HEK293 (cell line): ENCODE measurements around the gene KRT17.

Source experiments
- CTCF ChIA-PET: fragments of 350-600 bp; formaldehyde crosslinking; extraction: SDS; loops from one replicate; lab custom pipeline; 2021; ENCODE audit warnings: antibody characterized with exemption; lab: Yijun Ruan, JAX
- POLR2A ChIA-PET: fragments of 300-600 bp; formaldehyde crosslinking; extraction: SDS; loops from one replicate; lab custom pipeline; 2020; ENCODE audit warnings: antibody characterized with exemption, inconsistent platforms; lab: Yijun Ruan, JAX
- H3K27ac ChIP-seq: fragments of 200-500 bp; sonication (Bioruptor generic); 2 replicates; pipeline ENCODE4 v1.5.1; 2014; ENCODE audit warnings: low read depth, low read length, control low read depth, inconsistent platforms; ENCODE audit errors: extremely low read depth
- H3K36me3 ChIP-seq, 2 experiments: fragments of 200-500 bp in 1 of 2; sonication (Bioruptor generic) in 1 of 2; 1 replicate in 1 of 2; 2 replicates in 1 of 2; pipeline ENCODE4 v1.5.1; 2014 to 2017; ENCODE audit warnings: inconsistent platforms in 2 of 2, low read length in 2 of 2; ENCODE audit not compliant: control insufficient read depth in 2 of 2, insufficient read depth in 1 of 2
- H3K4me1 ChIP-seq: fragments of 200-500 bp; sonication (Bioruptor generic); 2 replicates; pipeline ENCODE4 v1.5.1; 2014; ENCODE audit warnings: mild to moderate bottlenecking, low read length, inconsistent platforms; ENCODE audit not compliant: control insufficient read depth, insufficient read depth
- H3K4me3 ChIP-seq: 2 replicates; pipeline ENCODE4 v1.5.1; 2011; ENCODE audit warnings: low read depth, mild to moderate bottlenecking, control low read depth, low read length, moderate library complexity
- H3K9me3 ChIP-seq: fragments of 200-500 bp; sonication (Bioruptor generic); 2 replicates; pipeline ENCODE4 v1.5.1; 2014; ENCODE audit warnings: low read depth, low read length, inconsistent platforms; ENCODE audit not compliant: control insufficient read depth, insufficient read depth
- GFI1B ChIP-seq: fragments of 450-650 bp; formaldehyde crosslinking; IDR thresholded peaks from 2 replicates; pipeline ENCODE4 v1.5.1; 2016; ENCODE audit warnings: missing biosample characterization, missing genetic modification characterization
- GLI4 ChIP-seq: fragments of 450-650 bp; formaldehyde crosslinking; IDR thresholded peaks from 2 replicates; pipeline ENCODE4 v1.5.1; 2016; ENCODE audit warnings: missing biosample characterization, missing genetic modification characterization
- OVOL3 ChIP-seq: fragments of 450-650 bp; formaldehyde crosslinking; IDR thresholded peaks from 2 replicates; pipeline ENCODE4 v1.5.1; 2016; ENCODE audit warnings: missing biosample characterization, missing genetic modification characterization
- REPIN1 ChIP-seq: fragments of 450-650 bp; formaldehyde crosslinking; IDR thresholded peaks from 2 replicates; pipeline ENCODE4 v1.5.1; 2017; ENCODE audit warnings: missing biosample characterization, missing genetic modification characterization, low read depth
- WT1 ChIP-seq: fragments of 450-650 bp; formaldehyde crosslinking; IDR thresholded peaks from 2 replicates; pipeline ENCODE4 v1.5.1; 2016; ENCODE audit warnings: missing biosample characterization, missing genetic modification characterization
- ZBTB10 ChIP-seq: fragments of 450-650 bp; formaldehyde crosslinking; IDR thresholded peaks from 2 replicates; pipeline ENCODE4 v1.5.1; 2016; ENCODE audit warnings: missing biosample characterization, missing genetic modification characterization
- ZBTB26 ChIP-seq: fragments of 450-650 bp; formaldehyde crosslinking; optimal IDR thresholded peaks from 2 replicates; pipeline ENCODE3; 2016; ENCODE audit warnings: missing biosample characterization, mild to moderate bottlenecking, missing genetic modification characterization
- ZBTB7A ChIP-seq: fragments of 450-650 bp; formaldehyde crosslinking; IDR thresholded peaks from 2 replicates; pipeline ENCODE4 v1.5.1; 2016; ENCODE audit warnings: low read depth, missing biosample characterization, missing genetic modification characterization
- ZBTB8A ChIP-seq: fragments of 450-650 bp; formaldehyde crosslinking; IDR thresholded peaks from 2 replicates; pipeline ENCODE4 v1.5.1; 2016; ENCODE audit warnings: missing biosample characterization, missing genetic modification characterization
- ZEB2 ChIP-seq: fragments of 450-650 bp; formaldehyde crosslinking; IDR thresholded peaks from 2 replicates; pipeline ENCODE4 v1.5.1; 2016; ENCODE audit warnings: missing biosample characterization, missing genetic modification characterization
- ZIC2 ChIP-seq: fragments of 450-650 bp; formaldehyde crosslinking; IDR thresholded peaks from 2 replicates; pipeline ENCODE4 v1.5.1; 2016; ENCODE audit warnings: missing biosample characterization, missing genetic modification characterization
- ZNF138 ChIP-seq: fragments of 450-650 bp; formaldehyde crosslinking; IDR thresholded peaks from 2 replicates; pipeline ENCODE4 v1.5.1; 2016; ENCODE audit warnings: missing biosample characterization, missing genetic modification characterization, borderline replicate concordance
- ZNF148 ChIP-seq: fragments of 450-650 bp; formaldehyde crosslinking; IDR thresholded peaks from 2 replicates; pipeline ENCODE4 v1.5.0; 2017; ENCODE audit warnings: missing biosample characterization, missing genetic modification characterization, borderline replicate concordance
- ZNF169 ChIP-seq: fragments of 450-650 bp; formaldehyde crosslinking; IDR thresholded peaks from 2 replicates; pipeline ENCODE4 v1.5.1; 2016; ENCODE audit warnings: missing biosample characterization, missing genetic modification characterization
- ZNF184 ChIP-seq: fragments of 450-650 bp; IDR thresholded peaks from 2 replicates; pipeline ENCODE4 v1.5.1; 2018; ENCODE audit warnings: missing biosample characterization, mild to moderate bottlenecking, missing genetic modification characterization
- ZNF2 ChIP-seq: fragments of 450-650 bp; formaldehyde crosslinking; IDR thresholded peaks from 2 replicates; pipeline ENCODE4 v1.5.1; 2016; ENCODE audit warnings: missing biosample characterization, missing genetic modification characterization
- ZNF214 ChIP-seq: fragments of 450-650 bp; formaldehyde crosslinking; IDR thresholded peaks from 2 replicates; pipeline ENCODE4 v1.5.1; 2017; ENCODE audit warnings: missing biosample characterization, mild to moderate bottlenecking, missing genetic modification characterization, borderline replicate concordance
- ZNF311 ChIP-seq: fragments of 450-650 bp; formaldehyde crosslinking; IDR thresholded peaks from 2 replicates; pipeline ENCODE4 v1.5.1; 2017; ENCODE audit warnings: missing biosample characterization, missing genetic modification characterization, borderline replicate concordance
- ZNF423 ChIP-seq: fragments of 450-650 bp; formaldehyde crosslinking; IDR thresholded peaks from 2 replicates; pipeline ENCODE4 v1.5.1; 2016; ENCODE audit warnings: missing biosample characterization, missing genetic modification characterization
- ZNF48 ChIP-seq: fragments of 450-650 bp; formaldehyde crosslinking; IDR thresholded peaks from 2 replicates; pipeline ENCODE4 v1.5.1; 2016; ENCODE audit warnings: missing biosample characterization, missing genetic modification characterization
- ZNF629 ChIP-seq: fragments of 450-650 bp; formaldehyde crosslinking; IDR thresholded peaks from 2 replicates; pipeline ENCODE4 v1.5.1; 2017; ENCODE audit warnings: missing biosample characterization, missing genetic modification characterization
- ZSCAN18 ChIP-seq: fragments of 450-650 bp; formaldehyde crosslinking; IDR thresholded peaks from 2 replicates; pipeline ENCODE4 v1.5.1; 2016; ENCODE audit warnings: missing biosample characterization, missing genetic modification characterization
- TF ChIP-seq, protein P1 (sequence below): fragments of 450-650 bp; formaldehyde crosslinking; IDR thresholded peaks from 2 replicates; pipeline ENCODE4 v1.5.1; 2017; ENCODE audit warnings: missing biosample characterization, missing genetic modification characterization
- TF ChIP-seq, protein P2 (sequence below): fragments of 450-650 bp; formaldehyde crosslinking; IDR thresholded peaks from 2 replicates; pipeline ENCODE4 v1.5.1; 2016; ENCODE audit warnings: missing biosample characterization, missing genetic modification characterization

The KRT17 gene

GRCh38 chr17:41664172-41664457 lies 39.7 kb upstream of the KRT17 start:
- TF ChIP-seq ZNF629 (tag by site-specific recombination) (no peak), ZBTB8A (tag by site-specific recombination) (no peak), ZEB2 (tag by site-specific recombination) (no peak), ZNF311 (tag by site-specific recombination) (no peak), ZSCAN18 (tag by site-specific recombination) (no peak), GLI4 (tag by site-specific recombination) (no peak), ZNF48 (tag by site-specific recombination) (no peak), ZNF169 (tag by site-specific recombination) (no peak), ZNF184 (tag by site-specific recombination) (no peak), ZNF2 (no peak), ZBTB7A (tag by site-specific recombination) (no peak), ZNF148 (no peak), GFI1B (tag by site-specific recombination) (no peak), WT1 (tag by site-specific recombination) (no peak), OVOL3 (no peak), ZIC2 (tag by site-specific recombination) (no peak)
- TF ChIP-seq, protein P1, sequence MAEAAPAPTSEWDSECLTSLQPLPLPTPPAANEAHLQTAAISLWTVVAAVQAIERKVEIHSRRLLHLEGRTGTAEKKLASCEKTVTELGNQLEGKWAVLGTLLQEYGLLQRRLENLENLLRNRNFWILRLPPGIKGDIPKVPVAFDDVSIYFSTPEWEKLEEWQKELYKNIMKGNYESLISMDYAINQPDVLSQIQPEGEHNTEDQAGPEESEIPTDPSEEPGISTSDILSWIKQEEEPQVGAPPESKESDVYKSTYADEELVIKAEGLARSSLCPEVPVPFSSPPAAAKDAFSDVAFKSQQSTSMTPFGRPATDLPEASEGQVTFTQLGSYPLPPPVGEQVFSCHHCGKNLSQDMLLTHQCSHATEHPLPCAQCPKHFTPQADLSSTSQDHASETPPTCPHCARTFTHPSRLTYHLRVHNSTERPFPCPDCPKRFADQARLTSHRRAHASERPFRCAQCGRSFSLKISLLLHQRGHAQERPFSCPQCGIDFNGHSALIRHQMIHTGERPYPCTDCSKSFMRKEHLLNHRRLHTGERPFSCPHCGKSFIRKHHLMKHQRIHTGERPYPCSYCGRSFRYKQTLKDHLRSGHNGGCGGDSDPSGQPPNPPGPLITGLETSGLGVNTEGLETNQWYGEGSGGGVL (tag by site-specific recombination): no peak
- TF ChIP-seq, protein P2, sequence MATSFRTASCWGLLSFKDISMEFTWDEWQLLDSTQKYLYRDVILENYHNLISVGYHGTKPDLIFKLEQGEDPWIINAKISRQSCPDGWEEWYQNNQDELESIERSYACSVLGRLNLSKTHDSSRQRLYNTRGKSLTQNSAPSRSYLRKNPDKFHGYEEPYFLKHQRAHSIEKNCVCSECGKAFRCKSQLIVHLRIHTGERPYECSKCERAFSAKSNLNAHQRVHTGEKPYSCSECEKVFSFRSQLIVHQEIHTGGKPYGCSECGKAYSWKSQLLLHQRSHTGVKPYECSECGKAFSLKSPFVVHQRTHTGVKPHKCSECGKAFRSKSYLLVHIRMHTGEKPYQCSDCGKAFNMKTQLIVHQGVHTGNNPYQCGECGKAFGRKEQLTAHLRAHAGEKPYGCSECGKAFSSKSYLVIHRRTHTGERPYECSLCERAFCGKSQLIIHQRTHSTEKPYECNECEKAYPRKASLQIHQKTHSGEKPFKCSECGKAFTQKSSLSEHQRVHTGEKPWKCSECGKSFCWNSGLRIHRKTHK: no peak
- Histone ChIP-seq H3K4me1 (peaks cover 3% of the 10 kb centered on the region), H3K9me3 (no peaks in the 10 kb centered on the region), H3K36me3 (no peaks in the 10 kb centered on the region), H3K4me3 (no peak overlapping the region), H3K27ac (no peak overlapping the region)
- POLR2A ChIA-PET: interaction anchor here (3.0 kb wide), 1 partner anchor 25 kb away, joined by 24 read pairs; the partner anchor contains the start of gene EIF1
- CTCF ChIA-PET: interaction anchor here (0.6 to 12.6 kb wide), 32 partner anchors 14 to 1188 kb away, joined by 3 to 567 read pairs (median 6); partner anchors contain the start of genes EIF1, KRT16, KRT17 and KRT36

DNA sequence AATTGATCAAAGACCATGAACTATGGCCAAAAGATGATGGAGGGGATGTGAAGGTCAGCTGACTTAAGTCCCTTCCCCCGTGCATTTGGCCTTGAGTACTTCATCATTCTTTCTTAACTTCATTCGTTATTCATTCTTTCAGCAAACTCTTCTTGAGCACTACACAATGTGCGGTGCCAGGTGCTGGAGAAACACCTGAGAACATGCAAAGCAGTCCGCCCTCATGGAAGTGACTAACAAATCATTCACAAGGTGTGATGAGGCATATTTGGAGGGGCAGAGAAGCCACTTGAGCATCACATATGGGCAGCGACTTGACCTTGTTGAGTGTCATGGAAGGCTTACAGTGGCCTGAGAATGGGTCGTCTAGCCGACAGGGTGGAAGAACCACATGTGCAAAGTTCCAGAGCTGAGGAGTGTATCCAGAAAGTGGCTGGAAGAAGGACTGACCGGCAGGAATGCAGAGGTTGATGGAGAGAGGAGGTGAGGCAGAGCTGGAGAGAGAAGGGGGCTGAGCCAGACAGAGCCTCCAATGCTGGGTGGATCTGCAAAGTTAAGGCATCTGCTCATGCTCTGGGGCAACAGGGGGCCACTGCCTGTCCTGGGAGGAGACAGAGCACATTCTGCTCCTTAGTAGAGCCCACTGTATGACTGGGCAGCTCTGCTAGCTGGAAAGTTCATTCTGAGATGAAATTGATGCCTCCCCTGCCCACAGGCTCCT lies 39.2 kb upstream of the KRT17 start:
- peaks cover 3% of the 10 kb centered on the region for H3K4me1 ChIP-seq
- H3K27ac ChIP-seq: no peak overlapping the region
- no peaks in the 10 kb centered on the region for H3K9me3 ChIP-seq
- H3K4me3 ChIP-seq: no peak overlapping the region
- ChIA-PET CTCF (interaction anchor here (0.6 to 12.6 kb wide), 94 partner anchors 13 to 1188 kb away, joined by 3 to 567 read pairs (median 5); partner anchors contain the start of genes EIF1, KRT13, KRT15 and KRT16), POLR2A (interaction anchor here (0.9 to 3.0 kb wide), 4 partner anchors 25 to 804 kb away, joined by 3 to 24 read pairs (median 4); partner anchors contain the start of genes EIF1 and KRT19)
- no peaks in the 10 kb centered on the region for H3K36me3 ChIP-seq
- TF ChIP-seq ZNF214 (tag by site-specific recombination): no peak
- TF ChIP-seq ZNF423: no peak
- no peak for TF ChIP-seq ZBTB26 (tag by site-specific recombination)
- no peak for TF ChIP-seq ZNF138 (tag by site-specific recombination)
- no peak for TF ChIP-seq REPIN1
- no peak for TF ChIP-seq ZBTB10 (tag by site-specific recombination)
- no peak for TF ChIP-seq WT1 (tag by site-specific recombination)
